HepG2 (cell line): ENCODE results near the gene MYO10. TPM values are rescaled to one million over a fixed set of nuclear protein-coding genes. Genes with fewer than 3 reads are reported as not detected.

ENCODE experiments used
- AHR ChIP-seq: IDR thresholded peaks from 2 replicates; pipeline ENCODE4 v1.6.1; 2018; ENCODE audit warnings: missing genetic modification reagents, missing compliant biosample characterization
- HBP1 ChIP-seq: IDR thresholded peaks from 2 replicates; pipeline ENCODE4 v1.6.1; 2016; ENCODE audit warnings: low read depth, control low read depth
- HMG20A ChIP-seq: IDR thresholded peaks from 2 replicates; pipeline ENCODE4 v1.6.1; 2016; ENCODE audit warnings: borderline replicate concordance
- KDM4B ChIP-seq: sonication (generic); formaldehyde crosslinking; IDR thresholded peaks from 2 replicates; pipeline ENCODE4 v1.4.0; 2020; ENCODE audit warnings: missing genetic modification reagents
- NR2F6 ChIP-seq, 2 experiments: IDR thresholded peaks; 2 replicates each; pipeline ENCODE4 v1.6.1; 2016; ENCODE audit warnings: antibody characterized with exemption in 1 of 2, mild to moderate bottlenecking in 1 of 2
- PATZ1 ChIP-seq: sonication (generic); formaldehyde crosslinking; IDR thresholded peaks from 2 replicates; pipeline ENCODE4 v1.4.0; 2020; ENCODE audit warnings: missing genetic modification reagents
- RELA ChIP-seq: sonication (generic); formaldehyde crosslinking; IDR thresholded peaks from 2 replicates; pipeline ENCODE4 v1.4.0; 2020; ENCODE audit warnings: missing genetic modification reagents
- RXRA ChIP-seq: sonication (generic); formaldehyde crosslinking; IDR thresholded peaks from 2 replicates; pipeline ENCODE4 v1.5.1; 2020; ENCODE audit warnings: missing genetic modification reagents
- SIN3A ChIP-seq: IDR thresholded peaks from 2 replicates; pipeline ENCODE4 v1.6.1; 2011; ENCODE audit warnings: low read depth, mild to moderate bottlenecking, control low read depth, low read length, borderline replicate concordance
- XRCC5 ChIP-seq: fragments of 200-400 bp; formaldehyde crosslinking; optimal IDR thresholded peaks from 2 replicates; pipeline ENCODE3; 2017; ENCODE audit warnings: mild to moderate bottlenecking, low read length
- YY1 ChIP-seq: IDR thresholded peaks from 2 replicates; pipeline ENCODE4 v1.6.1; 2011; ENCODE audit warnings: low read length, low read depth, moderate library complexity, mild to moderate bottlenecking; ENCODE audit not compliant: insufficient read depth, insufficient replicate concordance
- ZBTB40 ChIP-seq, 2 experiments: fragments of 450-650 bp in 1 of 2; sonication (generic) in 1 of 2; formaldehyde crosslinking in 1 of 2; IDR thresholded peaks; 2 replicates each; pipeline versions ENCODE4 v1.6.1 to v1.8.0; 2016 to 2022; ENCODE audit warnings: antibody characterized with exemption in 1 of 2, mild to moderate bottlenecking in 1 of 2, missing genetic modification reagents in 1 of 2
- ZFP91 ChIP-seq: sonication (generic); formaldehyde crosslinking; IDR thresholded peaks from 2 replicates; pipeline ENCODE4 v1.9.0; 2022; ENCODE audit warnings: missing genetic modification reagents, mild to moderate bottlenecking, borderline replicate concordance
- polyA plus RNA-seq, 8 experiments: library from polyadenylated mRNA; depleted of rRNA in 3 of 8; stranded (reverse) in 7 of 8; unstranded in 1 of 8; fragments of >200 nt; fragmentation: Illumina TruSeq in 4 of 8; extraction: Trizol in 4 of 8; gene quantifications; 2 replicates each; pipeline versions ENCODE4 v1.2.1 to v1.2.3, GENCODE V29; 2011 to 2016; ENCODE audit warnings: low read depth in 4 of 8, missing spikeins in 1 of 8, mixed read lengths in 1 of 8; ENCODE audit not compliant: insufficient read depth in 1 of 8
- total RNA-seq, 5 experiments: library from RNA; depleted of rRNA; stranded (reverse); fragments of >200 nt; fragmentation: Illumina TruSeq; extraction: Trizol; gene quantifications; 2 replicates each; pipeline ENCODE4 v1.2.3, GENCODE V29; 2016; ENCODE audit warnings: low read depth in 1 of 5

MYO10 gene
- total and polyA plus RNA-seq, 2 of the 13 experiments (the other 11 are each of a cell fraction or from before 2014, with no cell fraction given), result 4.5 to 14.0 TPM

- TF ChIP-seq ZBTB40 (IDR thresholded peaks at IDR 0.05) (no peak), ZBTB40 (CRISPR knock-in tag; IDR thresholded peaks at IDR 0.05) (peak; percentile 46; the same call in 1 of the 2 replicates), PATZ1 (CRISPR knock-in tag) (peak; percentile 45), XRCC5 (peak; percentile 71), ZFP91 (CRISPR knock-in tag) (no peak), HMG20A (CRISPR knock-in tag) (peak; percentile 68; the same call in 1 of the 2 replicates), RXRA (CRISPR knock-in tag) (peak; percentile 60; the same call in 1 of the 2 replicates), SIN3A (peak; percentile 69; the same call in 1 of the 2 replicates), RELA (0 out of 2 replicates have a peak, but pooled peaks have one; percentile 45), KDM4B (CRISPR knock-in tag) (peak; percentile 63; the same call in 1 of the 2 replicates), AHR (0 out of 2 replicates have a peak, but pooled peaks have one; percentile 52), HBP1 (CRISPR knock-in tag) (peak; percentile 88; the same call in 1 of the 2 replicates), YY1 (peak; percentile 90), NR2F6 (IDR thresholded peaks at IDR 0.05) (no peak; the same call in 1 of the 2 replicates), NR2F6 (CRISPR knock-in tag; IDR thresholded peaks at IDR 0.05) (peak; percentile 78)
Observed at GRCh38 chr5:16736158-16736995, 199.7 kb downstream of the MYO10 start (continued).
